Activated gamma-delta T cell (primary cell): ENCODE data around the gene GMDS.

Experiments used
- DNase-seq: peaks from one replicate; lab custom pipeline; 2025; lab: John Stamatoyannopoulos, UW

The GMDS gene

GRCh38 chr6:2035826-2036709 lies 209.3 kb downstream of the GMDS start:
- no peak for DNase-seq

- no peak for DNase-seq
These were observed 210.4 kb downstream of the GMDS start for GRCh38 chr6:2035046-2035445.

DNA sequence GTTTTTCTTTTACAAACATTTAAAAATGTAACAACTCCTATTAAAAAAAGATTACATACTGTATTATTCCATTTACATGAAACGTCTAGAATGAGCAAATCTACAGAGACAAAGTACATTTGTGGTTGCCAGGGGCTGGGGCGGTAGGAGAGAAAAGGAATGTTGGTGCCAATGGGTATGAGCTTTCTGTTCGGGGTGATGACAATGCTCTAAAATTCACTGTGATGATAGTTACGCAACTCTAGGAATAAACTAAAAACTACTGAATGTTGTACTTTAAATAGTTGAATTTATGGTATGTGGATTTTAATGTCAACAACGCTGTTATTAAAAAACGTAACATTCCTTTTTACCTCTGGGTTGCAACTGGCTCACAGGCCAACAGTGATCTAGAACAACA lies 211.1 kb downstream of the GMDS start:
- DNase-seq, result no peak

GRCh38 chr6:2033544-2033943 lies 211.9 kb downstream of the GMDS start:
- DNase-seq, result no peak

GRCh38 chr6:2030682-2031244 lies 214.6 kb downstream of the GMDS start:
- no peak for DNase-seq

GRCh38 chr6:2029952-2030351 lies 215.5 kb downstream of the GMDS start:
- DNase-seq, result no peak

DNA sequence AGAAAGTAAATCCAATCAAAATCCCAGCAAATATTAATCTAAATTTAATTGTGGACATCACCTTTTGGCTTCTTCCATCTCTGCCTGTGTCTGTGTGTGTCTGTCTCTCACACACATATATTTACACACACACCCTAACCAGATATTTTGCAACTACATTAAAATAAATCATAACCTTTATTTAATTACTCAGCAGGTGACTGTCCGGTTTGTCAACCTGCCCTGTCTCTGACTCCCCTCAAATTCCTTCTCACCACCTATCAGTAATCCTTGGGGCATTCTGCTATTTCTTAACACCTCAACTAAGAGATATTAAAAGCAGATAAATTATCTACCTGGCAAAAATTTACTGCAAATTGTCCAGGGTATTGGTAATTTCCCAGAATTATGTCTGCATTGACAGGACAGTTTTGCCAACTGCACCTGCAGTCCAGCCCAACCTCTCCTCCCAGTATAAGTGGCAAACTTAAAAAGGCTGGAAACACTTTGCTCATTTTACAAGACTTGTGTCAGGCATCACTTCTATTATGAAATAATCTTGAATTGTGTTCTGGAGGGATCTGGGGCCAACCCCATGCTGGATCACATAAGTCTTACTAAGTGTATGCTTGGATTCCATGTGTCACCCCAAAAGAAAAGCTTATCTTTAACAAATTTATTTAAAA lies 216.1 kb downstream of the GMDS start:
- no peak for DNase-seq

DNA sequence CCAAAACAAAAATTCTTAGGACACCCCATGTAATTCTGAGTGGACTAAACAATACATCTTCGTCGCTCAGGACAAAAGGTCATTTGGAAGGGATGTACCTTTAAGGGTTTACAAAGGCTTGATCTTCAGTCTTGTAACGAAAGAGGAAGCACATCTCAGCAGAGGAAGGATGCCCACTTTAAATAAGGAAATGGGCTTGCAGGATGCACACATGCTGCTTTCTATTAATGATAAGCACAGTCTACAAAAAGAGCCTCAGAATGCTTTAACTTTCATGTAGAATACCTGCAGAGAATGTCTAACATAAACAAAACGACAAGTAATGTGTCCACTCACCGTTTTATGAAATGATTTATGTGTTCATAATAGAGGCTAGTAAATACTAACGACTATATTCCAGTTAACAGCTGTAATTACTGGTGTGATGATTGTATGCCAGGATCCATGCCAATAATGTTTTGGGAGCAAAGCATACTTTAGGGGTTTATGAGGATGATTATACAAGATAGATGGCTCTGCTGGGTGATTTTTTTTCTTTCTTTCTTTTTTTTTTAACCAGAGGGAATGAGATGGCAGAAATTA lies 216.9 kb downstream of the GMDS start:
- DNase-seq, result no peak

DNA sequence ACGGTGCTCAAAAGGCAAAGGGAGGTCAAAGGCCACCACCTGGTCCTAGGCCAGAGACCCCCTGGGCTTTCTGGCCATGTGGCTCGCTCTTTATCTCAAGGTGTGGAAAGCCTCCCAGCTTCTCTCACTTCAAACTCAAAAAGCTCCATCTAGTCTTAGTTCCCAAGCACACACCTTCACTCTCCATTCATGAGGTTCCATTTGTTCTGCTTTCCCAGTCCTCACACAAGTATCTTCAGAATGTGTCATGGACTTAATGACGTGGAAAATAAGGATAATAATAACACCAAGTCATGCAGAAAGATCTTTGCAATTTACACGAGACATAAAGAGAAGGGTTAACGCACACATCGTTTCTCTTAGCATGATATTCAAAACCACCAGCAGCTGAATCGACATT lies 219.3 kb downstream of the GMDS start:
- no peak for DNase-seq

DNA sequence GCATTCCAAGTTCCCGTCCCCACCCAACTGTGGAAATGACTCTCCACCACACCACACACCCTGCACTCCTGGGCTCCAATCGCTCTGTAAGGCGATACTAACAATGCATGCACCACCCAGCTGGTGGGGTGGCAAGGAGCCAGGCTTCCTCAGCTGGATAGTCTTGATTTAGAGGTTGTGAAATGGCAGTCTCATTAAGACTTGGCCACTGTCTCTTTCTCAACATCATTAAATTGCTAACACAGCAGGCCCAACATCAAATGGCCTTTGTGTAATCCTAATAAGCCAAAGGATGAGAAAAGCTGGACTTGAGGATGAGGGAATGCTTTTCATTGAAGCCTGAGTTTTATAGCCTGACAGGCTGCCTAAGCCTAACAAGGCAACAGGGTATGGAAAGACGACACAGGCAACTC lies 223.7 kb downstream of the GMDS start:
- no peak for DNase-seq

DNA sequence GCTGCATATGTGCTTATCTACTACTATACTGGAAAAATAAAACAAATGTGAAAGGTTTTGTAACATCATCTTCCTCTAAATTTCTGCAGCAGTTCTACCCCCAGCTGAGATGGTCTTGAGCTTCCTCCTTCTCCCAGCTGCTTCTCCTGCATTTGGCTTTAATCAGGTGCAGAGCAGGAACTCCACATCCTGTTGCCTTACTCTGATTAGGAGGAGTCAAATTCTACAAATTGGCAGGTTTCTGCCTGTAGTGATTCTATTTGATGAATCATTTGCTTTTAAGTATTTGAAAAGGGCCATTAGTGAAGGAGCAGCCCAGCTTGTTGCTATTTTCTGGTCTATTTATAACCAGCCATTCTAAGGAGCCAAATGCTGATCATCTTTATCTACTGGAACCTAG lies 224.5 kb downstream of the GMDS start:
- DNase-seq, result no peak

DNA sequence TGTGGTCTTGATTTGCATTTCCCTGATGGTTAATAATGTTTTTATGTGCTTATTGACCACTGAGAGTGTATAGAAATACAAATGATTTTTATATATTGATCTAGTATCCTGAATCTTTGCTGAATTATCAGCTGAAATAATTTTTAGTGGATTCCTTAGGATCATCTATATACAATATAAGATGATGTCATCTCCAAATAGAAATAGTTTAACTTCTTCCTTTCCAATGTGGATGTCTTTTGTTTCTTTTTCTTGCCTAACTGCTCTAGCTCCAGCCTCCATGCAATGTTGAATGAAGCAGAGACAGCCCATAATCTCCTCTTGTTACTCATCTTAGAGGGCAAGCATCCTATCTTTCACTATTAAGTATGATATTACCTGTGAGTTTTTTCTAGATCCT lies 226.4 kb downstream of the GMDS start:
- no peak for DNase-seq

- no peak for DNase-seq
These were observed 229.4 kb downstream of the GMDS start for GRCh38 chr6:2016040-2016439.

DNA sequence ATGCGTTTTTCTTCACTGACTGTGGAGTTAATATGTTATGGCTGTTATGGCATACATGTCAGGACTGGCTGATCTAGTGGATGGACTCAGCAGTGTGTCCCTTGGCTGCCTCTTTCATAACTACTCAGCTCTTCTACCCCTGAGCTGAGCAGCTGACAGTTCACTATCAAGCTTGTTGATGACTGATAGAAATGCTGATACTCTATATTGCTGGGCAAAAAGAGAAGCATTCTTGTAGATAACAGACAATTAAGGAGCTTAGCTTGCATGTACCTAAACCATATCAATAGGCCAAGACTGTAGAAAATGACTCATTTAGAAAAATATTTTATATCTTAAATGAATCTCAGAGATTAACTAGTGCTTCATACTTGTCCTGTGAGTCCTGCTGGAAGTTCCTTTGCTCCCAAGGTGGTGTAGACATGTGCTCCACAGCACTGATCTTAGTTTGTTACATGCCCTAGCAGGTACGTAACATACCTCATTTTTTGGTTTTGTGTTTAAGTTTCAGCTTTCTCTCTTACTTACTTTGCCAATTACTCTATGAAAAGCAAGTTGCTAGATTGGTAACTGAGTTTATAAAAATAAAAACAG lies 236.9 kb downstream of the GMDS start:
- DNase-seq, result no peak

DNA sequence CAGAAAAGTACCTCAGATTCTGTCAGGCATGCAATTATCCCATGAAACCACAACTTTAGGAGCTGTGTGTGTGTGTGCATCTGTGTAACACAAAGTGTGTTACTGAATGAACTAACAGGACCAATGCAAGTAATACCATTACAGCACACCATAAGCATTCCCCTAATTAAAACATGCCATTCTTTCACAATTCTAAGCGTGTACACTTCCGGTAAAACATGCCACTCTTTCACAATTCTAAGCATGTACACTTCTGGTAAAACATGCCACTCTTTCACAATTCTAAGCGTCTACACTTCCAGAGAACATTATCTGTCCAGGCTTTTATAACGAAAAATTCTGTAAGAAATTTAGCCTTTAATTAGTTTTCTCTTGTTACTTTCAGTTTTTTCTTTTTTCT lies 238.2 kb downstream of the GMDS start:
- no peak for DNase-seq

GRCh38 chr6:2004888-2005287 lies 240.5 kb downstream of the GMDS start:
- DNase-seq, result no peak

- no peak for DNase-seq
These were observed 244.4 kb downstream of the GMDS start for GRCh38 chr6:2000962-2001361.

DNA sequence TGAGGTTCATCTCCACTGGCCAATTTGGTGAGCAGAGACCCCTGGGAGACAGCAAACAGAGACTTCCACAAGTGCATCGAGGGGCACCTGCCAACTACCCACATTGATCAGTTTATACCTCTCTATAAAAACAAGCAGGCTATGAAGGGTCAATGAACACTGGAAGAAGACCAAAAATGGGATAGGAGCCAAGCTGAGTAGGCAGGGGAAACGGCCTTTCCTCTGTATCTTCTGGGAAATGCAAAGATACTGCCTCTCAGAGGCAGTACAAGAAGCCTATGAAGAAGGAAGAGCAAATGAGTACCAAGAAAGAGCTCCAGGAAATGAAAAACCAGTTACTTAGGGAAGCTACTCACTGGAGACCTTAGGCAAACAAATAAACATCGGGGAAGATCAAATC lies 247.7 kb downstream of the GMDS start:
- DNase-seq, result no peak

GRCh38 chr6:1995636-1996035 lies 249.8 kb downstream of the GMDS start:
- DNase-seq, result no peak

DNA sequence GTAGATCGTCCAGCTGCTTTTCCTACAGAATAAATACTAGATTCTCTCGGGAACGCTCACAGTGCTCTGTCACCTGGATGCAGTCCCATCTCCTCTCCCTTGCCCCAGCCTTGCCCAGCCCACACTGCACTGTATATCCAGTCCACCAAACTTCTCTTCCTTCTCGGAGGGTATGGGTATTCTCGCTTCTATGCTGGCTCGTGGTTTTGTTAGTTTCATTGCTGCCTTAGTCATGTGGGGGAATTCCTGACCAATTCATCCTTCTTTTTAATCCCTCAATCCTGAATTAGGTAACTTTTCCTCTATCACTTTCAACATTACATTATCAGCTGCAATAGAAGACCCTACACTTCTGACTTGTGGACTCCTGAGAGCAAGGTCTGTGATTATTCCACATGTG lies 252.4 kb downstream of the GMDS start:
- DNase-seq, result no peak

DNA sequence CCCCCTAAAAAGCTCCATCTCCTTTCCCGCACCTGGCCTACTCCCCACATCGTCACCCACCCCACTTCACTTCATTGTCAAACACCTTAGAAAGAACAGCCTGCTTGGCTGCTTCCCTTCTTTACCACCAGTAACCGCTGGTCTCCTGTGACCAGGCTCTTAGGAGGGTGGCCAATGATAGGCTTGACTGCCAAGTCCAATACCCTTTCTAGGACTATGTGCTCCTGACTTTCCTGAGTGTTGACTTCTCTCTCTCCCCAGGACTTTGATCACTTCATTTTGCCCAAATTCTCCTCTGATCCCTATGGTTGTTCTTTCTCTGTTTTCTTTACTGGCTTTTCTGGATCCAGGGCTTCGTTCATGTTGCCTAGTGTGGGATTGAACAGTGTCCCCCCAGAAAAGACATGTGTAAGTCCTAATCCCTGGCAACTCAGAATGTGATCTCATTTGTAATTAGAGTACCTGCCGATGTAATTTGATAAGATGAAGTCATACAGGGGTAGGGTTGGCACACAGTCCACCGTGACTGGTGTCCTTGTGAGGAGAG lies 254.0 kb downstream of the GMDS start:
- DNase-seq, result no peak

DNA sequence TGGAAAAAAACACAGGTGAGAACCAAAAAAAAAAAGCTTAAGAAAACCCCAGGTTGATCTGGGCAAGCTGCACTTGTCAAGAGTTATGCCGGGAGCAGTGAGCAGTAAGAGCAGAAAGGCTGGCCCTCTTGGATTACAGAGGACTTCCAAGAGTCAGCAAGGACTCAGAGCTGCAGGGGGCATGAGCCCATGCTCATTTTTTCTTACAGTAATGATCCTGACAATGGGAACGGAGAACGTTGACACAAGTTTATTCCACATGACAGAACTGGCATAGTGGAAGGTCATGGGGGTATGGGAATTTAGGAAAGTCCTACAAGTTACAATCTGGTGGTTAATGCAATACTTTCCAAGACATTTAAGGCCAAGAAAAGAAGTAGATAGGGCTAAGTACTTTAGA lies 256.6 kb downstream of the GMDS start:
- no peak for DNase-seq
